ENCODE results near the gene SLC6A6. TPM values are rescaled to one million over a fixed set of nuclear protein-coding genes. Genes with fewer than 3 reads are reported as not detected.

SLC6A6 gene
- total RNA-seq, 4 donors from 2014 or later, result 4.4 to 10.5 (median 7.7) TPM

- Histone ChIP-seq H3K27me3 (no peaks in the 10 kb centered on the region), H3K4me3 (no peak overlapping the region), H3K36me3 (peaks cover 0 to 1% (median 0%) of the 10 kb centered on the region in 4 donors), H3K4me1 (no peaks in the 10 kb centered on the region), H3K9me3 (peaks cover 0 to 9% of the 10 kb centered on the region in 2 donors), H3K27ac (no peak overlapping the region)
- TF ChIP-seq POLR2A (IDR thresholded peaks at IDR 0.05) (no peak), EP300 (IDR thresholded peaks at IDR 0.05; ENCODE audit: low read depth) (no peak), POLR2AphosphoS5 (IDR thresholded peaks at IDR 0.05) (no peak), CTCF (IDR thresholded peaks at IDR 0.05) (no peak)
- intact Hi-C loops (cut with DNase I; ENCODE audit: low total_unique reads) (no loop called here), in situ Hi-C loops (cut with MboI; ENCODE audit: low pct_ligation_motif_present in 1 of 4, low pct_unique_long_range_greater_than_20kb in 1 of 4, low sequenced_read_pairs in 3 of 4) (loop anchor here in 2 of 4 donors (25.0 kb wide), 2 partner anchors 110 to 410 kb away; no protein-coding TSS in a partner anchor)
- no peak for DNase-seq
Measured at GRCh38 chr3:14502472-14502871, 100.1 kb downstream of the SLC6A6 start.

- Histone ChIP-seq H3K4me3 (no peak overlapping the region), H3K9me3 (peaks cover 0 to 9% of the 10 kb centered on the region in 2 donors), H3K27me3 (no peaks in the 10 kb centered on the region), H3K4me1 (no peaks in the 10 kb centered on the region), H3K27ac (no peak overlapping the region), H3K36me3 (peaks cover 0 to 1% (median 0%) of the 10 kb centered on the region in 4 donors)
- in situ Hi-C loops (cut with MboI; ENCODE audit: low pct_ligation_motif_present in 1 of 4, low pct_unique_long_range_greater_than_20kb in 1 of 4, low sequenced_read_pairs in 3 of 4) (loop anchor here in 2 of 4 donors (25.0 kb wide), 2 partner anchors 109 to 409 kb away; no protein-coding TSS in a partner anchor), intact Hi-C loops (cut with DNase I; ENCODE audit: low total_unique reads) (no loop called here)
- TF ChIP-seq POLR2A (IDR thresholded peaks at IDR 0.05) (no peak), CTCF (IDR thresholded peaks at IDR 0.05) (no peak), EP300 (IDR thresholded peaks at IDR 0.05; ENCODE audit: low read depth) (no peak), POLR2AphosphoS5 (IDR thresholded peaks at IDR 0.05) (no peak)
- DNase-seq, result no peak
- 92 to 95% methylated on average over 2 to 8 of the region's 12 CpGs for WGBS, 2 donors (ENCODE audit: low coverage in 1 of 2)
Measured at GRCh38 chr3:14503033-14503705, 100.8 kb downstream of the SLC6A6 start.

GRCh38 chr3:14503706-14504065 is 101.3 kb downstream of the SLC6A6 start:
- in situ Hi-C loops (cut with MboI; ENCODE audit: low pct_ligation_motif_present in 1 of 4, low pct_unique_long_range_greater_than_20kb in 1 of 4, low sequenced_read_pairs in 3 of 4), result loop anchor here in 2 of 4 donors (25.0 kb wide), 2 partner anchors 109 to 409 kb away; no protein-coding TSS in a partner anchor
- no peaks in the 10 kb centered on the region for H3K4me1 ChIP-seq
- H3K27ac ChIP-seq, result no peak overlapping the region
- H3K36me3 ChIP-seq, result peaks cover 0 to 1% (median 0%) of the 10 kb centered on the region in 4 donors
- TF ChIP-seq POLR2A (IDR thresholded peaks at IDR 0.05), result no peak
- no peak for TF ChIP-seq EP300 (IDR thresholded peaks at IDR 0.05; ENCODE audit: low read depth)
- H3K27me3 ChIP-seq, result no peaks in the 10 kb centered on the region
- peaks cover 0 to 9% of the 10 kb centered on the region in 2 donors for H3K9me3 ChIP-seq
- no peak overlapping the region for H3K4me3 ChIP-seq
- 87 to 90% methylated on average over 3 to 13 of the region's 20 CpGs for WGBS, 2 donors (ENCODE audit: low coverage in 1 of 2)
- DNase-seq, result no peak
- intact Hi-C loops (cut with DNase I; ENCODE audit: low total_unique reads), result no loop called here

- intact Hi-C loops (cut with DNase I; ENCODE audit: low total_unique reads) (no loop called here), in situ Hi-C loops (cut with MboI; ENCODE audit: low pct_ligation_motif_present in 1 of 4, low pct_unique_long_range_greater_than_20kb in 1 of 4, low sequenced_read_pairs in 3 of 4) (loop anchor here in 2 of 4 donors (25.0 kb wide), 2 partner anchors 107 to 407 kb away; no protein-coding TSS in a partner anchor)
- Histone ChIP-seq H3K4me3 (no peak overlapping the region), H3K27me3 (no peaks in the 10 kb centered on the region), H3K4me1 (no peaks in the 10 kb centered on the region), H3K9me3 (peaks cover 0 to 9% of the 10 kb centered on the region in 2 donors), H3K36me3 (peaks cover 0 to 1% (median 0%) of the 10 kb centered on the region in 4 donors), H3K27ac (no peak overlapping the region)
- no peak for DNase-seq
- TF ChIP-seq EP300 (IDR thresholded peaks at IDR 0.05; ENCODE audit: low read depth), result no peak
- no peak for TF ChIP-seq POLR2A (IDR thresholded peaks at IDR 0.05)
- WGBS, 2 donors (ENCODE audit: low coverage in 1 of 2), result 77 to 83% methylated on average over 9 to 20 of the region's 22 CpGs
Measured at GRCh38 chr3:14505001-14505802, 102.8 kb downstream of the SLC6A6 start.
